ENCODE results near the gene CHAC1.

The CHAC1 gene

GRCh38 chr15:40925495-40925862 lies 27.8 kb upstream of the CHAC1 start:
- DNase-seq: no peak

- no peak for DNase-seq
Observed at GRCh38 chr15:40925863-40926658, 27.2 kb upstream of the CHAC1 start.

- no peak for DNase-seq
Observed at GRCh38 chr15:40926659-40927494, 26.4 kb upstream of the CHAC1 start.

- DNase-seq: peak; percentile 74
Observed at GRCh38 chr15:40927495-40927872, 25.8 kb upstream of the CHAC1 start.

- peak; percentile 90 for DNase-seq
Observed at GRCh38 chr15:40927873-40928806, 25.1 kb upstream of the CHAC1 start.

- peak; percentile 97 for DNase-seq
Observed at GRCh38 chr15:40928821-40929659, 24.2 kb upstream of the CHAC1 start, which contains the start of gene DLL4. TSS of gene DLL4 (plus strand) at chr15:40929340. CDS start at chr15:40929669, 329 bp downstream.

- DNase-seq: peak; percentile 74
Observed at GRCh38 chr15:40929660-40930429, 23.4 kb upstream of the CHAC1 start.

- peak; percentile 85 for DNase-seq
Observed at GRCh38 chr15:40930430-40931299, 22.6 kb upstream of the CHAC1 start.

GRCh38 chr15:40931300-40932142 lies 21.8 kb upstream of the CHAC1 start:
- peak; percentile 62 for DNase-seq

GRCh38 chr15:40932156-40932555 lies 21.1 kb upstream of the CHAC1 start:
- peak; percentile 92 for DNase-seq

- peak; percentile 96 for DNase-seq
Observed at GRCh38 chr15:40932649-40933516, 20.4 kb upstream of the CHAC1 start.

GRCh38 chr15:40933517-40933902 lies 19.8 kb upstream of the CHAC1 start:
- no peak for DNase-seq

GRCh38 chr15:40934457-40934856 lies 18.8 kb upstream of the CHAC1 start:
- peak; percentile 70 for DNase-seq

GRCh38 chr15:40936234-40936708 lies 17.0 kb upstream of the CHAC1 start:
- no peak for DNase-seq

GRCh38 chr15:40936709-40937666 lies 16.3 kb upstream of the CHAC1 start:
- peak; percentile 67 for DNase-seq

GRCh38 chr15:40937762-40938535 lies 15.3 kb upstream of the CHAC1 start:
- DNase-seq: peak; percentile 80

Measured in DMS53 (cell line).